ENCODE measurements around the gene ACAP3. TPM values are rescaled to one million over a fixed set of nuclear protein-coding genes. Genes with fewer than 3 reads are reported as not detected.

The ACAP3 gene
- total and polyA plus RNA-seq, 2 experiments from 2014 or later: 59.1 to 63.6 TPM

GRCh38 chr1:1259540-1259939 lies 48.2 kb downstream of the ACAP3 start:
- no peak for TF ChIP-seq CTCF (IDR thresholded peaks at IDR 0.05; ENCODE audit: low read depth, low read length)
- H3K36me3 ChIP-seq: peaks cover 20% of the 10 kb centered on the region

GRCh38 chr1:1259119-1259488 lies 48.6 kb downstream of the ACAP3 start:
- H3K27ac ChIP-seq: no peak overlapping the region
- DNase-seq (ENCODE audit: low read depth in 1 of 2, low spot score in 1 of 2): no peak
- H3K27me3 ChIP-seq: no peaks in the 10 kb centered on the region
- H3K4me3 ChIP-seq: no peak overlapping the region
- peaks cover 20% of the 10 kb centered on the region for H3K36me3 ChIP-seq
- no peaks in the 10 kb centered on the region for H3K9me3 ChIP-seq (ENCODE audit: low read depth)
- TF ChIP-seq CTCF (IDR thresholded peaks at IDR 0.05; ENCODE audit: low read depth, low read length): no peak
- no peaks in the 10 kb centered on the region for H3K4me1 ChIP-seq (ENCODE audit: low read depth)

More at GRCh38 chr1:1259540-1259939, 48.2 kb downstream of the ACAP3 start:
- no peaks in the 10 kb centered on the region for H3K4me1 ChIP-seq (ENCODE audit: low read depth)
- no peaks in the 10 kb centered on the region for H3K27me3 ChIP-seq
- H3K9me3 ChIP-seq (ENCODE audit: low read depth): no peaks in the 10 kb centered on the region
- no peak for DNase-seq (ENCODE audit: low read depth in 1 of 2, low spot score in 1 of 2)
- H3K27ac ChIP-seq: no peak overlapping the region
- H3K4me3 ChIP-seq: no peak overlapping the region

- Histone ChIP-seq H3K4me3 (no peak overlapping the region), H3K36me3 (peaks cover 8% of the 10 kb centered on the region), H3K4me1 (ENCODE audit: low read depth) (no peaks in the 10 kb centered on the region), H3K9me3 (ENCODE audit: low read depth) (no peaks in the 10 kb centered on the region), H3K27ac (no peak overlapping the region), H3K27me3 (no peaks in the 10 kb centered on the region)
- no peak for TF ChIP-seq CTCF (IDR thresholded peaks at IDR 0.05; ENCODE audit: low read depth, low read length)
- no peak for DNase-seq (ENCODE audit: low read depth in 1 of 2, low spot score in 1 of 2)
Measured at GRCh38 chr1:1256956-1257871, 50.5 kb downstream of the ACAP3 start.

- Histone ChIP-seq H3K27me3 (no peaks in the 10 kb centered on the region), H3K4me1 (ENCODE audit: low read depth) (no peaks in the 10 kb centered on the region), H3K27ac (no peak overlapping the region), H3K9me3 (ENCODE audit: low read depth) (no peaks in the 10 kb centered on the region), H3K36me3 (peaks cover 8% of the 10 kb centered on the region), H3K4me3 (no peak overlapping the region)
- DNase-seq (ENCODE audit: low read depth in 1 of 2, low spot score in 1 of 2): no peak
- TF ChIP-seq CTCF (IDR thresholded peaks at IDR 0.05; ENCODE audit: low read depth, low read length): no peak
Measured at GRCh38 chr1:1255611-1256010, 52.1 kb downstream of the ACAP3 start.

GRCh38 chr1:1255078-1255477 lies 52.7 kb downstream of the ACAP3 start:
- DNase-seq (ENCODE audit: low read depth in 1 of 2, low spot score in 1 of 2): no peak
- no peaks in the 10 kb centered on the region for H3K27me3 ChIP-seq
- no peak for TF ChIP-seq CTCF (IDR thresholded peaks at IDR 0.05; ENCODE audit: low read depth, low read length)
- H3K4me1 ChIP-seq (ENCODE audit: low read depth): no peaks in the 10 kb centered on the region
- no peak overlapping the region for H3K4me3 ChIP-seq
- no peaks in the 10 kb centered on the region for H3K9me3 ChIP-seq (ENCODE audit: low read depth)
- no peak overlapping the region for H3K27ac ChIP-seq
- peaks cover 8% of the 10 kb centered on the region for H3K36me3 ChIP-seq

All from cardiac muscle cell (in vitro differentiated cells and primary cell).